Measurements from ENCODE around the gene LRPPRC.

LRPPRC gene

DNA sequence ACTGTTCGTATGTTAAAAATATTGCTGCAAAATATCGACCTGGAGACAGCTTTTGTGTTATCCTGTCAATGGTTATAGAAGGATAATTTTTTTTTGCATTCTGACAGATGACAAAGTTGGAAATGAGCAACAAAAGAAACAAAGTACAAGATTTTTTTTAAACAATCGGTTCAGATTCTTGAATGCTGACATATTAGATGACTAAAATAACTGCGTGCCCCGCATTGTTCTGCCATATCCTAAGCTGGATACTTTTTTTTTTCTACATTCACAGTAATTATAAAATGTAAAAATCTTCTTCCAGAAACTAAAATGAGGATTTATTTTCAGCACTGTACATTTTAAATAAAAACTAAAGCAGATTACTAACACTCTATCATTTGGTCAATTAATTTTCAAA is 89.9 kb downstream of the LRPPRC start:
- in situ Hi-C loops (cut with HindIII; ENCODE audit: low sequenced_read_pairs): no loop called here
- H3K4me3 ChIP-seq (ENCODE audit: low read depth, low read length): no peak overlapping the region
- TF ChIP-seq, protein P1, sequence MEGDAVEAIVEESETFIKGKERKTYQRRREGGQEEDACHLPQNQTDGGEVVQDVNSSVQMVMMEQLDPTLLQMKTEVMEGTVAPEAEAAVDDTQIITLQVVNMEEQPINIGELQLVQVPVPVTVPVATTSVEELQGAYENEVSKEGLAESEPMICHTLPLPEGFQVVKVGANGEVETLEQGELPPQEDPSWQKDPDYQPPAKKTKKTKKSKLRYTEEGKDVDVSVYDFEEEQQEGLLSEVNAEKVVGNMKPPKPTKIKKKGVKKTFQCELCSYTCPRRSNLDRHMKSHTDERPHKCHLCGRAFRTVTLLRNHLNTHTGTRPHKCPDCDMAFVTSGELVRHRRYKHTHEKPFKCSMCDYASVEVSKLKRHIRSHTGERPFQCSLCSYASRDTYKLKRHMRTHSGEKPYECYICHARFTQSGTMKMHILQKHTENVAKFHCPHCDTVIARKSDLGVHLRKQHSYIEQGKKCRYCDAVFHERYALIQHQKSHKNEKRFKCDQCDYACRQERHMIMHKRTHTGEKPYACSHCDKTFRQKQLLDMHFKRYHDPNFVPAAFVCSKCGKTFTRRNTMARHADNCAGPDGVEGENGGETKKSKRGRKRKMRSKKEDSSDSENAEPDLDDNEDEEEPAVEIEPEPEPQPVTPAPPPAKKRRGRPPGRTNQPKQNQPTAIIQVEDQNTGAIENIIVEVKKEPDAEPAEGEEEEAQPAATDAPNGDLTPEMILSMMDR (IDR thresholded peaks at IDR 0.05; ENCODE audit: low read depth, low read length): no peak
- peak; percentile 44 for DNase-seq (ENCODE audit: low read depth, low spot score)

DNA sequence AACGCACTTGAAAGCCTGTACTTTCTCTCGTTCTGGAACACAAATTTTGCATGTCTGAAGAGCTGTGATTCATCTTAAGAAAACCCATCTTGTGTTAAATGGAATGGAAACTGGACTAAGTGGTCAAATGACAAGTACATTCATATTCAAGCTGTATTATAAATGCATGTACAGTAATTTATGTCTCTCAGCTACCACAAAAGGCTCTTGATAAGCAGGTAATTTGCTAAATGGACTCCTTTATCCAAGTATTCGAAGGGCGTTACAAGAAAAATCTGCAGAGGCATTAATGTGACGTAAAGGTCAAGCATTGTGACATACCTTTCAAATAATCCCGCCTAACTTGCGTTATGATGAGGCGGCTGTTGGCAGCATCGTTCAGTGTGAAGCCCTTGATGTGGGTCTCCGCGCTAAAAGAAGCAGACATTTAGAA is 90.4 kb downstream of the LRPPRC start:
- in situ Hi-C loops (cut with HindIII; ENCODE audit: low sequenced_read_pairs): no loop called here
- no peak overlapping the region for H3K4me3 ChIP-seq (ENCODE audit: low read depth, low read length)
- TF ChIP-seq, protein P1 (IDR thresholded peaks at IDR 0.05; ENCODE audit: low read depth, low read length): no peak
- peak; percentile 67 for DNase-seq (ENCODE audit: low read depth, low spot score)

DNA sequence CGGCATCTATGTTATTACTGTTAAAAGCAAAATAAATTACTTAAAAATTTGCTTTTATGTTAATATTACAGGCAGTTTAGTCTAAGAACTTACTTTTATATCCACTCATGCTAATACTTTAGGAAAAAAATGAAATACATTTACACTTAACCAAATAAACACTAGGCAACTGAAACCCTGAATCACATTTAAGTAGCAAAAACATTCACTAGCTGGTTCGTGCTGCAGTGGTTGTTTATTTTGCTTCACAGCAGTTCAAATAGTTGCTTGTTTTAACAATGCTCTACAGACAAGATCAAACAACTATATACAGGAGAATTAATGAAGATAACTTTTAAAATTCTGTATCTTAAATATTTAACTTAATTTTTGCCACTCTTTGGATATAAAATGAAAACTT is 96.2 kb downstream of the LRPPRC start:
- no peak overlapping the region for H3K4me3 ChIP-seq (ENCODE audit: low read depth, low read length)
- peak; percentile 55 for DNase-seq (ENCODE audit: low read depth, low spot score)
- TF ChIP-seq, protein P1 (IDR thresholded peaks at IDR 0.05; ENCODE audit: low read depth, low read length): no peak
- in situ Hi-C loops (cut with HindIII; ENCODE audit: low sequenced_read_pairs): no loop called here

DNA sequence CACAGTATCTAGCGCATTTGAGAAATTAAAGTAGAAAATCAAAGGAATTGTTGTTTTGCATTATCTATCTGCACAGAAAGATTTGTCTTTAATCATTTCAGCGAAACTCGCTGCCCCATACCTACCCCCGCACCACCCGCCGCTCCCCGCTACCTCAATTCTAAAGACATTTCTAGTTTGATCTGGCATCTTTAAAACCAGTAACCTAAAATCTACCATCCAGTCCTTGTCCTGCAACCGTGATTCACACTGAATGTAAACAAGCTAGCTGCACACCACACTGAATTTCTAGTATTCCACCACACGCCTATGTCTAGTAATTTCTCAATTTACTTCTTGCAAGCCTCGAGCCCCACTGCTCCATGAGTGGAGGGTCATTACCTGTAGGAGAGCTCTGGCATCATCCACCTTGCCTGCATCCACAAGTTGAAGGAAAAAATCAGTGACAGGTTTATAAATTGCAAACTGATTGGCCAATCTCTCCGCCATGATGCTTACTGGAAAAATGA is 96.9 kb downstream of the LRPPRC start:
- DNase-seq (ENCODE audit: low read depth, low spot score): no peak
- TF ChIP-seq, protein P1 (IDR thresholded peaks at IDR 0.05; ENCODE audit: low read depth, low read length): no peak
- in situ Hi-C loops (cut with HindIII; ENCODE audit: low sequenced_read_pairs): no loop called here
- no peak overlapping the region for H3K4me3 ChIP-seq (ENCODE audit: low read depth, low read length)

DNA sequence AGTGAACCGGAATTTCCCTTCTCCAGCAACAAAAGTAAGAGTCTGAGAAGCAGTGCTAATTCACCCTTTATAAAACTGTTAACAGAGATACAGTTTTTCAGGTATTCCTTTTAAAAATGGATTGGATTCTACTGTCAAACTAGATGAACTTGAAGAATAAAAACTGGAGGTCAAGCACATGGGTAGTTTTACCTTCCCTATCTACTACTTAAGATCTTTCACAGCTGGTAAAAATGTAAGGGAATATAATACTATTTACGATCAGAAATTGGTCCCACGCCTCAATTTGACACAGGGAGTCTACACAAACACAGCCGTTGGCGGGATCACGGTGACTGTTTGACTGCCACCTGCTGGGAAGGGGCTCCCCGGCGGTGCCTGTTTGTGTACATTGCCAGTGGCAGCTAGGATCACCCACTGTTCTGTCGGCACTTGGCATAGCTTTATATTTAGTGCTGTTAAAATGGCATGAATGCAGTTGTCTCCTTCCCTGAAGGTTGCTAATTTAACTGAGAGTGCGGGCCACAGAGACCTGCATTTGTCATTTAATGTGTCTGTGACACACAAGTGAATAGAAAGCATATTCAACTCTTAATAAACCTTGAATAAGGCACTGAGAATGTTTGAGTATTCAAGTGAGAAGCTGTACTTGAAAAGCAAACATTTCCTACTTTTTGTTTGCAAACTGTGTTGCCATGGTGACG is 97.5 kb downstream of the LRPPRC start:
- TF ChIP-seq, protein P1 (IDR thresholded peaks at IDR 0.05; ENCODE audit: low read depth, low read length): peak; percentile 39
- no peak overlapping the region for H3K4me3 ChIP-seq (ENCODE audit: low read depth, low read length)
- DNase-seq (ENCODE audit: low read depth, low spot score): peak; percentile 75
- in situ Hi-C loops (cut with HindIII; ENCODE audit: low sequenced_read_pairs): no loop called here

DNA sequence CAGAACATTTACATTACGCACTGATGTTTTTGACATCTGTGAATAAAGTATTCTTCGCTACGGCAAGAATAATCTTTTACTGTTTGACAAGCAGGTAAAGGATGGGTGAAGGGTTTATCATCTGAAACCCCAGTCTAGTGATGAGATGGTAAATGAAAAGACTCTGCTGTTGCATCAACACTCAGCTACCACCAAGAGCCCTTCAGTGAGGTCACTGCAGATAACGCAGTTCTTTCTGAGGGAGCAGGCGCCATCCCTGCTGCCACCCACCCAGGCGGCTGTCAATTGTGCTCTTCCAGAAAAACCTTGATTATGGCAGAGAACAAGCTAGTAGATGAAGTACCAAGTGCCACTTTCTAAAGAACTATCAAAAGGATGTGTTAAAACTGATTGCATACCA is 98.3 kb downstream of the LRPPRC start:
- in situ Hi-C loops (cut with HindIII; ENCODE audit: low sequenced_read_pairs): no loop called here
- H3K4me3 ChIP-seq (ENCODE audit: low read depth, low read length): no peak overlapping the region
- DNase-seq (ENCODE audit: low read depth, low spot score): no peak
- TF ChIP-seq, protein P1 (IDR thresholded peaks at IDR 0.05; ENCODE audit: low read depth, low read length): no peak
